ENCODE results near the gene PPEF2.

Gene PPEF2

DNA sequence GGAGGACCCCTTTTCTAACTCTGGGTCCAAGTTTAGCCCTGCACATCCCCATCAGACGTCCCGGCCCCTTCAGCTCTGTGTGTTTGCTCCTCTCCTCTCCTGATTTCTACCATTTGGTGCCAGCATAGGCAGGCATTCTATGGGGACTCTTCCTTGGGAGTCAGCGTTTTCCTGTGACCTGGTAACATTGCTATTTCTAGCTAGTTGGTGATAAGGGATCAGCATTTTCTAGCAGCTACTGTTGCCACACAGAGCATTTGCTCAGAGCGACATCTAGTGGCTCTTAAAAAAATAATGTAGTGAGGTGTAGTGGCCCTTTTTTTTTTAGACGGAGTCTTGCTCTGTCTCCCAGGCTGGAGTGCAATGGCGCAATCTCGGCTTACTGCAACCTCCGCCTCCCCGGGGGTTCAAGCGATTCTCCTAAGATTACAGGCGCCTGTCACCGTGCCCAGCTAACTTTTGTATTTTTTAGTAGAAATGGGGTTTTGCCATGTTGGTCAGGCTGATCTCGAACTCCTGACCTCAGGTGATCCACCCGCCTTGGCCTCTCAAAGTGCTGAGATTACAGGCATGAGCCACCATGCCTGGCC lies 54.0 kb downstream of the PPEF2 start:
- DNase-seq (ENCODE audit: extremely low read depth, low read depth) = peak; percentile 82
- TF ChIP-seq CTCF (IDR thresholded peaks at IDR 0.05; ENCODE audit: low read depth, low read length) = peak; percentile 62

- TF ChIP-seq CTCF (IDR thresholded peaks at IDR 0.05; ENCODE audit: low read depth, low read length) = no peak
- no peak for DNase-seq (ENCODE audit: extremely low read depth, low read depth)
Measured at GRCh38 chr4:75845992-75846391, 56.3 kb downstream of the PPEF2 start.

GRCh38 chr4:75844151-75844662 lies 58.0 kb downstream of the PPEF2 start:
- DNase-seq (ENCODE audit: extremely low read depth, low read depth) = peak; percentile 70
- TF ChIP-seq CTCF (IDR thresholded peaks at IDR 0.05; ENCODE audit: low read depth, low read length) = no peak

- no peak for TF ChIP-seq CTCF (IDR thresholded peaks at IDR 0.05; ENCODE audit: low read depth, low read length)
- no peak for DNase-seq (ENCODE audit: extremely low read depth, low read depth)
Measured at GRCh38 chr4:75843596-75843995, 58.7 kb downstream of the PPEF2 start.

DNA sequence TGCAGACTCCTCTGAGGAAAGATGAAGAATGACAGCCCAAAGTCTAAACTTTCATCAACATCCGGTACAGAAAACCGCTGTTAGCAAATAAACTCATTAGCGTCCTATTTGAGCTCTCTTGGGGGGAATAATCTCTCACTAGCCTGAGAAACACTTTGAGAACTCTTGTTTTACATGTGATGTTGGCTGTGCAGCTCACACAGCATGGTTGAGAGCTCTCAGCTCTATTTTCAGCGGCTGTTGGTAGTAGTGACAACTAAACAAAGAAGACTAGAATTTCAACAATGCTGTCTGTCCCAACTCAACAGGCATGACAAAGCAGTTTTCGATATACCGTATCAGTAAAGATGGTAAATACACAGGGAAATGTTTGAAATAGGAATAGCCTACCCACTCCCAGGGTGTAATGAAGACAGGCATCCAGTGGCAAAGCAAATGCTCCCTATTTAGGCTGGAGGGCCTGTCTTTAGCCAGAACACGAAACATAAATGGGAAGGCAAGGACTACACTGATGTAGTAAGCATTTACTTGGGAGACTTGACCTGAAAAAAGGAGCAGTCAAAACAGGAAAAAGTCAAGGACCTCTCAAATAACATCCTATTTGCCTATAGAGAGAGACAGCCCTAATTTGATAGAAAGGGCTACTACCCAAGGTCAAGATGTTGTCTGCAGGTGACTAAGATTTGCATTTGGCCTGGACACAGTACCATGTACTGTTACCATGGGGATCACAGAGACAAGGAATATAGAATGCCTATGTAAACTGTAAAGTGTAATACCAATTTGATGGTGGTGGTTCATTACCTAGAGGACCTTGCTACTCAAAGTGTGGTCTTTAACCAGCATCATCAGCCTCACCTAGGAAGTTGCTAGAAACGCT lies 60.4 kb downstream of the PPEF2 start:
- no peak for TF ChIP-seq CTCF (IDR thresholded peaks at IDR 0.05; ENCODE audit: low read depth, low read length)
- DNase-seq (ENCODE audit: extremely low read depth, low read depth) = no peak

- TF ChIP-seq CTCF (IDR thresholded peaks at IDR 0.05; ENCODE audit: low read depth, low read length) = no peak
- DNase-seq (ENCODE audit: extremely low read depth, low read depth) = no peak
Measured at GRCh38 chr4:75834772-75835154, 67.5 kb downstream of the PPEF2 start.

GRCh38 chr4:75834095-75834771 lies 68.0 kb downstream of the PPEF2 start:
- no peak for DNase-seq (ENCODE audit: extremely low read depth, low read depth)
- TF ChIP-seq CTCF (IDR thresholded peaks at IDR 0.05; ENCODE audit: low read depth, low read length) = no peak
